Upper lobe of left lung (tissue), 6 donors: ENCODE results near the gene NUDCD3. TPM values are rescaled to one million over a fixed set of nuclear protein-coding genes. Genes with fewer than 3 reads are reported as not detected.

ENCODE experiments used
- ATAC-seq, 2 donors: fragments of 200-7000 bp; cut with Tn5 transposase; one replicate each; pipeline ENCODE4 v1.9.1; 2022; ENCODE audit warnings: mild to moderate bottlenecking in 2 of 2, moderate library complexity in 2 of 2; ENCODE audit not compliant: low FRiP score in 2 of 2
- DNase-seq, 2 donors: peaks; one replicate each; pipeline ENCODE4 v3.0.0-alpha.2; 2019 to 2020
- H3K27ac ChIP-seq, 4 donors: fragments of 200-600 bp; sonication (generic); one replicate each; pipeline ENCODE4 v1.5.1; 2016 to 2019
- H3K27me3 ChIP-seq, 4 donors: fragments of 200-600 bp; sonication (generic); one replicate each; pipeline ENCODE4 v1.5.1; 2017 to 2019
- H3K36me3 ChIP-seq, 4 donors: fragments of 200-600 bp; sonication (generic); one replicate each; pipeline ENCODE4 v1.5.1; 2016 to 2019
- H3K4me1 ChIP-seq, 4 donors: fragments of 200-600 bp; sonication (generic); one replicate each; pipeline ENCODE4 v1.5.1; 2018 to 2019
- H3K4me3 ChIP-seq, 4 donors: fragments of 200-600 bp; sonication (generic); one replicate each; pipeline ENCODE4 v1.5.1; 2017 to 2019; ENCODE audit warnings: mild to moderate bottlenecking in 2 of 4, moderate library complexity in 1 of 4
- H3K9me3 ChIP-seq, 4 donors: fragments of 200-600 bp; sonication (generic); one replicate each; pipeline ENCODE4 v1.5.1; 2018 to 2019
- CTCF ChIP-seq, 6 experiments: fragments of 450-650 bp in 4 of 6; fragments of 200-600 bp in 2 of 6; sonication (generic) in 2 of 6; IDR thresholded peaks; one replicate each; pipeline ENCODE4 v1.5.1; 2016 to 2019; ENCODE audit warnings: antibody characterized with exemption in 6 of 6
- EP300 ChIP-seq, 4 donors: sonication (generic); formaldehyde crosslinking; IDR thresholded peaks; one replicate each; pipeline ENCODE4 v1.5.1; 2017; ENCODE audit warnings: antibody characterized with exemption in 4 of 4, control low read depth in 2 of 4
- POLR2A ChIP-seq, 4 donors: fragments of 450-650 bp; IDR thresholded peaks; one replicate each; pipeline ENCODE4 v1.5.1; 2016 to 2017; ENCODE audit warnings: antibody characterized with exemption in 4 of 4, mild to moderate bottlenecking in 2 of 4
- POLR2AphosphoS5 ChIP-seq, 2 donors: sonication (generic); formaldehyde crosslinking; IDR thresholded peaks; one replicate each; pipeline ENCODE4 v1.5.1; 2017; ENCODE audit warnings: antibody characterized with exemption in 2 of 2
- WGBS, 2 donors: methylation state at CpG; one replicate each; pipeline ENCODE4 v1.1.5; 2017 to 2018; 5-methylcytosine and 5-hydroxymethylcytosine counted together
- total RNA-seq, 6 donors: library from RNA; depleted of rRNA in 4 of 6; stranded (reverse); fragments of >200 nt in 4 of 6; gene quantifications; one replicate each; pipeline versions ENCODE4 v1.1.0 to v1.2.1, GENCODE V29; 2016 to 2021
- donor health status: DM: no; HTN: no; CAD: no; lungs with moderate emphysema.
- donor health status: DM: no; HTN: yes; CAD: no; lungs with severe emphysema.

The NUDCD3 gene
- total RNA-seq, 6 donors from 2014 or later = 48.5 to 104 (median 56.3) TPM

GRCh38 chr7:44466300-44467216, 23.9 kb downstream of the NUDCD3 start:
- ATAC-seq = no peak
- no peaks in the 10 kb centered on the region for H3K9me3 ChIP-seq
- no peaks in the 10 kb centered on the region for H3K27me3 ChIP-seq
- H3K4me1 ChIP-seq = peaks cover 8 to 21% (median 13%) of the 10 kb centered on the region in 4 donors
- H3K4me3 ChIP-seq = no peak overlapping the region
- WGBS, 2 donors = 76 to 79% methylated on average over 3 to 4 of the region's 4 CpGs
- peaks cover 3 to 46% (median 24%) of the 10 kb centered on the region in 4 donors for H3K36me3 ChIP-seq
- TF ChIP-seq POLR2AphosphoS5 (IDR thresholded peaks at IDR 0.05) (no peak), CTCF (IDR thresholded peaks at IDR 0.05) (no peak), EP300 (IDR thresholded peaks at IDR 0.05) (no peak), POLR2A (IDR thresholded peaks at IDR 0.05) (no peak)
- H3K27ac ChIP-seq = no peak overlapping the region
- DNase-seq = no peak

DNA sequence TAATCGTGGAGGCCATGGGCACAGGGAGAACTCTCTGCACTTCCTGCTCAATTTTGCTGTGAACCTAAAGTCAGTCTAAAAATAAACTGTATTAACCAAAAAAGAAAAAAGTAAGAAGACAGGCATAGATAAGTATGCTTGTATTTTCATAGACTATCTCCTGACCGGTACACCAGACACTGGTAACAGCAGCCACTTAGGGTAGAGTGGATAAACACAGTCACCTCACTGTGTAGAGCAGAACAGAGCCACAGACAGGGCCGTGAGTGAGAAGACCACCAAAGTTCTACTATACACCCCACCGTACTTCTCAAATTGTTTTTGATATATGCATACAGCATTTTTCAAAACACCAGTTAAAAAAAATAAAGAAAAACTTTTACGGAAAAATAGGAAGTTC, 25.0 kb downstream of the NUDCD3 start:
- TF ChIP-seq POLR2A (IDR thresholded peaks at IDR 0.05) = no peak
- no peak for TF ChIP-seq CTCF (IDR thresholded peaks at IDR 0.05)
- TF ChIP-seq POLR2AphosphoS5 (IDR thresholded peaks at IDR 0.05) = no peak
- no peak for TF ChIP-seq EP300 (IDR thresholded peaks at IDR 0.05)
- Histone ChIP-seq H3K9me3 (no peaks in the 10 kb centered on the region), H3K4me3 (no peak overlapping the region), H3K27ac (no peak overlapping the region), H3K27me3 (no peaks in the 10 kb centered on the region), H3K4me1 (peaks cover 16 to 27% (median 17%) of the 10 kb centered on the region in 4 donors), H3K36me3 (peaks cover 0 to 39% (median 22%) of the 10 kb centered on the region in 4 donors)
- 86 to 91% methylated on average over 5 of the region's 5 CpGs for WGBS, 2 donors
- ATAC-seq (no peak), DNase-seq (no peak)

- H3K27ac ChIP-seq = no peak overlapping the region
- H3K36me3 ChIP-seq = peaks cover 0 to 32% (median 17%) of the 10 kb centered on the region in 4 donors
- WGBS, 2 donors = 92 to 100% methylated on average over 1 of the region's 1 CpG
- TF ChIP-seq EP300 (IDR thresholded peaks at IDR 0.05) (no peak), CTCF (IDR thresholded peaks at IDR 0.05) (no peak), POLR2A (IDR thresholded peaks at IDR 0.05) (no peak), POLR2AphosphoS5 (IDR thresholded peaks at IDR 0.05) (no peak)
- H3K27me3 ChIP-seq = no peaks in the 10 kb centered on the region
- no peak overlapping the region for H3K4me3 ChIP-seq
- no peaks in the 10 kb centered on the region for H3K9me3 ChIP-seq
- peaks cover 12 to 19% (median 13%) of the 10 kb centered on the region in 4 donors for H3K4me1 ChIP-seq
- ATAC-seq (no peak), DNase-seq (no peak)
Observed at GRCh38 chr7:44463169-44463808, 27.2 kb downstream of the NUDCD3 start.

GRCh38 chr7:44461387-44461786, 29.1 kb downstream of the NUDCD3 start:
- H3K4me1 ChIP-seq = peaks cover 12 to 18% (median 13%) of the 10 kb centered on the region in 4 donors
- H3K27ac ChIP-seq = no peak overlapping the region
- H3K4me3 ChIP-seq = no peak overlapping the region
- no peaks in the 10 kb centered on the region for H3K27me3 ChIP-seq
- ATAC-seq = no peak
- 79 to 88% methylated on average over 2 of the region's 2 CpGs for WGBS, 2 donors
- no peaks in the 10 kb centered on the region for H3K9me3 ChIP-seq
- TF ChIP-seq POLR2A (IDR thresholded peaks at IDR 0.05) = no peak
- TF ChIP-seq CTCF (IDR thresholded peaks at IDR 0.05) = no peak
- TF ChIP-seq EP300 (IDR thresholded peaks at IDR 0.05) = no peak
- no peak for TF ChIP-seq POLR2AphosphoS5 (IDR thresholded peaks at IDR 0.05)
- peaks cover 0 to 13% (median 8%) of the 10 kb centered on the region in 4 donors for H3K36me3 ChIP-seq
- DNase-seq = no peak
